A375 (cell line): ENCODE results near the gene TBC1D19. TPM values are rescaled to one million over a fixed set of nuclear protein-coding genes. Genes with fewer than 3 reads are reported as not detected.

ENCODE experiments used
- small RNA-seq: library from RNA; depleted of rRNA; stranded (forward); fragments of <200 nt; gene quantifications from one replicate; pipeline ENCODE3, GENCODE V24; 2014
- total RNA-seq: library from RNA; depleted of rRNA; stranded (reverse); fragments of >200 nt; shearing (Covaris generic); gene quantifications from 2 replicates; pipeline ENCODE4 v1.2.3, GENCODE V29; 2014; rRNA removed

TBC1D19 gene, protein sequence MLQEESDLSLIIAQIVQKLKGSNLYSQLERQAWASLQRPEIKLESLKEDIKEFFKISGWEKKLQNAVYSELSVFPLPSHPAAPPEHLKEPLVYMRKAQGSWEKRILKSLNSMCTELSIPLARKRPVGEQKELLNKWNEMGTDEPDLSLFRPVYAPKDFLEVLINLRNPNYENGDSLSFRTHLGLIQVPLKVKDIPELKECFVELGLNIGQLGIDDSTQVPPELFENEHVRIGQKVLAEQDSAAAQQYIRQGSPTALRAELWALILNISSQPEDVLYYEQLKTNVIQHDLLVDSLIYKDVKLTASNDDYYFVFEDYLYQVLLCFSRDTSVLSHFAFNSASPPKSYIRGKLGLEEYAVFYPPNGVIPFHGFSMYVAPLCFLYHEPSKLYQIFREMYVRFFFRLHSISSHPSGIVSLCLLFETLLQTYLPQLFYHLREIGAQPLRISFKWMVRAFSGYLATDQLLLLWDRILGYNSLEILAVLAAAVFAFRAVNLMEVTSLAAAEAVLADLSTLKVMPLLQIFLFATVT
- total RNA-seq: 5.4 and 6.8 TPM in 2 replicates

DNA sequence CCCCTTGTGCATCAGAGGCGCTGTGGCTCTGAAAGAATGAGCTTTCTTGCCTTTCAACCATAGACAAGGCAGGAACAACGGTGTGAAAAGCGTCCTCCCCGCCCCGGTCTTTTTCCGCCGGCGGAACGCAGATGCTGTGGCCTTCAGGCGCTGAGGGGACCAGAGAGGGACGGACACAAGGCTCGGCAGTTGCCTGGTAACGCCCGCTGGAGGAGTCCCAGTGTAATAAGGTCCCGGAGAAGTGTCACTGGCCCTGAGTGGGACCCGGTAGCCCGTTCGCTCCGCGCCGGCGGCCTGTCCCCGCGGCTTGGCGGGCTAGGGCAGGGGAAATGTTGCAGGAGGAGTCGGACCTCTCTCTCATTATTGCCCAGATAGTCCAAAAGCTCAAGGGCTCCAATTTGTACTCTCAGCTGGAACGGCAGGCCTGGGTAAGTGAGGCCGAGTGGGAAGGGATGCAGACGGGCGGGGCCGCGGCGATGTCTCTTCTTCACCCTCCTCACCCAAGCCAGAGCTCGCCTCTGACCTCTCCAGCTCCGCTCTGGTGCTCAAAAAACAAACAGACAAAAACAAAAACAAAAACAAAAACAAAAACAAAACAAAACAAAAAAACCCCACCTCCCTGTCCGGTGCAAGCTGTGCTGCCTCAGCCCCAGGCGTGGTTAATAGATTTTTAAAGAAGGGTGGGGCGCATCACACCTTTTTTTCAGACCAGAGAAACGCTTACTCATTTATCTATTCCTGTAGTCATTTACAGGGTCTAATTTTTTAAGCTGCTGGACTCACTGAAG is at the start of gene TBC1D19:
Gene TBC1D19, plus strand, starts transcription at position 220 of the 788 bp plus-strand sequence. Its CDS starts 110 bp downstream, at position 330.

Small RNAs within 50 kb of the gene (small RNA-seq; reads per million reads assigned to genes)
- gene RF00284: 0.29 reads per million

Other genes with a start within 250 kb of the TBC1D19 start
- gene CCKAR, start 93.6 kb upstream of the TBC1D19 start, total RNA-seq: not detected in 2 replicates